Immature natural killer cell (primary cell): ENCODE results near the gene SGPP2. TPM values are rescaled to one million over a fixed set of nuclear protein-coding genes. Genes with fewer than 3 reads are reported as not detected.

Experiments
- DNase-seq, 3 donors: peaks; one replicate each; pipeline ENCODE4 v3.0.0; 2022; ENCODE audit warnings: mixed read lengths in 1 of 3
- H3K27ac Mint-ChIP-seq, 6 donors: one replicate each; pipeline ENCODE4 v1.8.0; 2020; ENCODE audit warnings: mixed read lengths in 6 of 6, mild to moderate bottlenecking in 5 of 6, inconsistent platforms in 4 of 6, moderate library complexity in 3 of 6
- H3K27me3 Mint-ChIP-seq, 3 donors: one replicate each; pipeline ENCODE4 v1.8.0; 2020 to 2021; ENCODE audit warnings: low read depth in 3 of 3, mild to moderate bottlenecking in 3 of 3, mixed read lengths in 3 of 3, moderate library complexity in 3 of 3, inconsistent platforms in 1 of 3
- H3K36me3 Mint-ChIP-seq, 3 donors: one replicate each; pipeline ENCODE4 v1.8.0; 2020; ENCODE audit warnings: mixed read lengths in 3 of 3, inconsistent platforms in 2 of 3, mild to moderate bottlenecking in 2 of 3
- H3K4me1 Mint-ChIP-seq, 2 donors: one replicate each; pipeline ENCODE4 v1.8.0; 2020; ENCODE audit warnings: inconsistent platforms in 2 of 2, mild to moderate bottlenecking in 2 of 2, mixed read lengths in 2 of 2, moderate library complexity in 1 of 2
- H3K4me3 Mint-ChIP-seq, 5 donors: one replicate each; pipeline ENCODE4 v1.8.0; 2020; ENCODE audit warnings: mild to moderate bottlenecking in 5 of 5, mixed read lengths in 5 of 5, inconsistent platforms in 3 of 5, moderate library complexity in 3 of 5
- H3K9me3 Mint-ChIP-seq, 6 donors: one replicate each; pipeline ENCODE4 v1.8.0; 2020; ENCODE audit warnings: mild to moderate bottlenecking in 6 of 6, mixed read lengths in 6 of 6, inconsistent platforms in 4 of 6, moderate library complexity in 3 of 6
- polyA plus RNA-seq, 3 donors: library from polyadenylated mRNA; unstranded; fragments of 300-500 nt; fragmentation: Illumina TruSeq; gene quantifications; one replicate each; pipeline ENCODE4 v1.2.3, GENCODE V29; 2021

SGPP2 gene
- polyA plus RNA-seq, 3 donors from 2014 or later = not detected

DNA sequence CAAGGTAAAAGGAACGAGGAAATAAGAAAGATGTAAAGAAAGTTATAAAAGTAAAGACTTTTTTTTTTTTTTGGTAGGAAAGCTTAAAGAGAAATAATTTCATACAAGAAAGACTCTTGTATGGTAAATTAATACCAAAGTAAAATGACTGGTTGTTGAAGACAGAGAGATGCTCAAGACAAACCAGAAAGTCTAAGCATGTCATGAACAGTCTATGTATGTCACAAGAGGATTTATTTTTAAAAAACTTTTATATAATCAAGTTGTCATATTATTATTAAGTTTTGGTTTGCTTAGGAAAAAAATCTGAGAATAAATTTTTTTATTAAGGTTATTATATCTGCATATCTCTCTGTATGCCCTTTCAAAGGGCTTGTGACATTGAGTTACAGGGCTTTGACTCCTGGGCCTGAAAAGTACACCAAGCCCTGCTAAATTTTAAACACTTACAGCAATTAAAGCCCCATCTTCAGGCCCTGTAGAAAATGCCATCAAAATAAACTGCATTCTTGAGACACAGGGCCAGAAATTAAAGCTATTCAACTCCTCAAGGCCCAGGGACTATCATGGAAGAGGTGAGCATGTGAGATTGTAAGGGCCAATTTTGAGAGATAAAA lies 10.9 kb upstream of the SGPP2 start:
- no peak overlapping the region for H3K27ac Mint-ChIP-seq
- peaks cover 0 to 4% (median 4%) of the 10 kb centered on the region in 3 donors for H3K27me3 Mint-ChIP-seq
- no peaks in the 10 kb centered on the region for H3K36me3 Mint-ChIP-seq
- H3K9me3 Mint-ChIP-seq = peaks cover 0 to 18% (median 7%) of the 10 kb centered on the region in 6 donors
- no peak for DNase-seq
- no peaks in the 10 kb centered on the region for H3K4me1 Mint-ChIP-seq
- no peak overlapping the region for H3K4me3 Mint-ChIP-seq

GRCh38 chr2:222418739-222419138 lies 5.6 kb upstream of the SGPP2 start:
- H3K27me3 Mint-ChIP-seq = peaks cover 10 to 23% (median 14%) of the 10 kb centered on the region in 3 donors
- H3K4me3 Mint-ChIP-seq = no peak overlapping the region

GRCh38 chr2:222420508-222420907 lies 3.8 kb upstream of the SGPP2 start:
- Mint-ChIP-seq H3K4me3 (no peak overlapping the region), H3K36me3 (no peaks in the 10 kb centered on the region), H3K27me3 (peaks cover 13 to 31% (median 20%) of the 10 kb centered on the region in 3 donors), H3K27ac (no peak overlapping the region), H3K9me3 (peaks cover 0 to 20% (median 5%) of the 10 kb centered on the region in 6 donors), H3K4me1 (peaks cover 0 to 7% of the 10 kb centered on the region in 2 donors)
- DNase-seq = no peak

More at GRCh38 chr2:222418739-222419138, 5.6 kb upstream of the SGPP2 start:
- no peak overlapping the region for H3K27ac Mint-ChIP-seq
- no peak for DNase-seq
- no peaks in the 10 kb centered on the region for H3K36me3 Mint-ChIP-seq
- H3K4me1 Mint-ChIP-seq = peaks cover 0 to 6% of the 10 kb centered on the region in 2 donors
- peaks cover 0 to 24% (median 6%) of the 10 kb centered on the region in 6 donors for H3K9me3 Mint-ChIP-seq

GRCh38 chr2:222421626-222422025 lies 2.7 kb upstream of the SGPP2 start:
- Mint-ChIP-seq H3K27me3 (peaks cover 13 to 31% (median 27%) of the 10 kb centered on the region in 3 donors), H3K4me1 (peaks cover 0 to 7% of the 10 kb centered on the region in 2 donors), H3K4me3 (no peak overlapping the region), H3K9me3 (peaks cover 0 to 16% (median 3%) of the 10 kb centered on the region in 6 donors), H3K27ac (no peak overlapping the region), H3K36me3 (no peaks in the 10 kb centered on the region)
- DNase-seq = no peak

- Mint-ChIP-seq H3K9me3 (peaks cover 0 to 16% (median 1%) of the 10 kb centered on the region in 6 donors), H3K4me1 (peaks cover 0 to 7% of the 10 kb centered on the region in 2 donors), H3K27me3 (peaks cover 14 to 35% (median 27%) of the 10 kb centered on the region in 3 donors), H3K4me3 (peak overlapping the region in 1 of 5 donors; percentile 35), H3K27ac (no peak overlapping the region), H3K36me3 (no peaks in the 10 kb centered on the region)
- DNase-seq = no peak
These were observed 1.2 kb upstream of the SGPP2 start for GRCh38 chr2:222423186-222423585.

GRCh38 chr2:222423632-222424275 lies 589 bp upstream of the SGPP2 start:
- Mint-ChIP-seq H3K4me3 (peak overlapping the region in 1 of 5 donors; percentile 42), H3K9me3 (peaks cover 0 to 16% (median 1%) of the 10 kb centered on the region in 6 donors), H3K27ac (no peak overlapping the region), H3K36me3 (no peaks in the 10 kb centered on the region), H3K4me1 (peaks cover 0 to 7% of the 10 kb centered on the region in 2 donors), H3K27me3 (peaks cover 11 to 35% (median 27%) of the 10 kb centered on the region in 3 donors)
- no peak for DNase-seq

GRCh38 chr2:222424729-222425671 lies 657 bp downstream of the SGPP2 start:
- H3K27ac Mint-ChIP-seq = no peak overlapping the region
- no peaks in the 10 kb centered on the region for H3K36me3 Mint-ChIP-seq
- peak overlapping the region in 1 of 5 donors; percentile 49 for H3K4me3 Mint-ChIP-seq
- H3K27me3 Mint-ChIP-seq = peaks cover 9 to 35% (median 25%) of the 10 kb centered on the region in 3 donors
- no peak for DNase-seq
- peaks cover 0 to 7% of the 10 kb centered on the region in 2 donors for H3K4me1 Mint-ChIP-seq
- H3K9me3 Mint-ChIP-seq = peaks cover 0 to 16% (median 2%) of the 10 kb centered on the region in 6 donors

DNA sequence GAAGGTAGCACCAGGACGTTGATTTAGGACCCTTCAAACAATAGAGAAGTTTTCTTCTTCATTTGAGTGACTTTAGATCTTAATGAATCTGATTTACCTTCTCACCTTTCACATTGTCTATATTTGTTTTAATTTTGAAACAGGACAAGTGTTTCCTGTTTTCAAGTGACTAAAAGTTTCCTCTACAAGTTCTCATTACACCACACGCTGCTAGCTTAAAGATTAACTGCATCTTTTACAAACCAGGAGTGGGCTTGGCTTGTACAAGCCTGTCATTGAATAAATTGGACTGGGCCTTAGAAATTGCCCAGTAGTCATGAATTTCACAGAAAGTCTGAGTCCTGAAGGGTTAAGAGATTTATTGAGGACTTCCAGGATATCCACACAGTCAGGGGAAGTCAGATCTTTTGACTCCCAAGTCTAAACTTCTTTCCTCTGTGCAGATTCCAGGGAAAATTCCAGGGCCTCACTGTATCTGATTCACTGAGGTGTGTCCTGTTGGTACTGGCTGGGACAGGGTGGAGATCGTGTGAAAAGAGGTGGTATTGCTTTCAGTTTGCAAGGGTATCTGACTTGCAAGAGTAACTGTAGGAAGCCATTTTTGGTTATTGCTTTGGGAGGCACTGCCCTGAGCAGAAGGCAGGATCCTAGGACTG lies 3.4 kb downstream of the SGPP2 start:
- H3K27ac Mint-ChIP-seq = no peak overlapping the region
- H3K36me3 Mint-ChIP-seq = no peaks in the 10 kb centered on the region
- no peak overlapping the region for H3K4me3 Mint-ChIP-seq
- peaks cover 0 to 11% (median 2%) of the 10 kb centered on the region in 6 donors for H3K9me3 Mint-ChIP-seq
- H3K27me3 Mint-ChIP-seq = peaks cover 11 to 21% (median 19%) of the 10 kb centered on the region in 3 donors
- DNase-seq = no peak
- peaks cover 0 to 7% of the 10 kb centered on the region in 2 donors for H3K4me1 Mint-ChIP-seq

DNA sequence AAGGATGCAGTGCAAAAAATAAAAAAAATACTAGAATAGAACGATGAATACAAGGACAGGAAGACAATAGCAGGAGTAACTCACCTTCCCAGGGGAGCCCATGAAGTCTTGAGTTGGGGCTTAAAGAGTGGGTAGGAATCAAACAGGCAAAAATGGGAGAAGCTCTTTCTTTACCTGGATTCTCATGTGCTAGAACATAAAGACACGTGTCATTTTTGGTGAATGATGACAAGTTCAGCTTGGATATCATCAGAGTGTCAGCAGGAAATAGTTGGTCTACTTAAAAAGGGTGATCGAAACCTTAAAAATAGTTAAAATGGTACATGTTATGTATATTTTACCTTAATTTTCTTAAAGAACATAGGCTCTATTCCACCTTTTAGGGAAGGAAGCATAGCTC lies 5.7 kb downstream of the SGPP2 start:
- H3K27ac Mint-ChIP-seq = no peak overlapping the region
- peaks cover 0 to 4% (median under 1%) of the 10 kb centered on the region in 6 donors for H3K9me3 Mint-ChIP-seq
- no peak overlapping the region for H3K4me3 Mint-ChIP-seq
- peaks cover 3 to 11% (median 9%) of the 10 kb centered on the region in 3 donors for H3K27me3 Mint-ChIP-seq
- no peak for DNase-seq
- H3K36me3 Mint-ChIP-seq = no peaks in the 10 kb centered on the region
- H3K4me1 Mint-ChIP-seq = no peaks in the 10 kb centered on the region

DNA sequence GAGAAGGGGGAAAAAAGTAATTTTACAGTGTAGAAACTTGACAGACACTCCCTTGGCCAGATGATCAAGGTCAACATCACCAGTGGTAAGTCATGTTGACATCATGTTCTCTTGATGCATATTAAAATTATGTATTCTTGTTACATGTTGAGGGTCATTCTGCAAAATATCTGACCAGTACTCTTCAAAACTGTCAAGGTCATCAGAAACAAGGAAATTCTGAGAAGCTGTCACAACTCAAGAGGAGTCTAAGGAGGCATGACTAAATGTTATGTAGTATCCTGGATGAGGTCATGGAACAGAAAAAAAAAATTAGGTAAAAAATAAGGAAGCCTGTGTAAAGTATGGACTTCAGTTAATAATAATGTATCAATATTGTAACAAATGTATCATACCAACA lies 6.3 kb downstream of the SGPP2 start:
- Mint-ChIP-seq H3K9me3 (peaks cover 0 to 4% (median under 1%) of the 10 kb centered on the region in 6 donors), H3K27me3 (peaks cover 3 to 7% (median 4%) of the 10 kb centered on the region in 3 donors), H3K4me1 (no peaks in the 10 kb centered on the region), H3K36me3 (no peaks in the 10 kb centered on the region), H3K4me3 (no peak overlapping the region), H3K27ac (no peak overlapping the region)
- DNase-seq = no peak

GRCh38 chr2:222431869-222432268 lies 7.5 kb downstream of the SGPP2 start:
- DNase-seq = no peak
- H3K36me3 Mint-ChIP-seq = no peaks in the 10 kb centered on the region
- H3K4me1 Mint-ChIP-seq = no peaks in the 10 kb centered on the region
- peaks cover 0 to 4% (median under 1%) of the 10 kb centered on the region in 6 donors for H3K9me3 Mint-ChIP-seq
- no peak overlapping the region for H3K27ac Mint-ChIP-seq
- H3K4me3 Mint-ChIP-seq = no peak overlapping the region
- H3K27me3 Mint-ChIP-seq = peaks cover 0 to 5% (median 3%) of the 10 kb centered on the region in 3 donors

DNA sequence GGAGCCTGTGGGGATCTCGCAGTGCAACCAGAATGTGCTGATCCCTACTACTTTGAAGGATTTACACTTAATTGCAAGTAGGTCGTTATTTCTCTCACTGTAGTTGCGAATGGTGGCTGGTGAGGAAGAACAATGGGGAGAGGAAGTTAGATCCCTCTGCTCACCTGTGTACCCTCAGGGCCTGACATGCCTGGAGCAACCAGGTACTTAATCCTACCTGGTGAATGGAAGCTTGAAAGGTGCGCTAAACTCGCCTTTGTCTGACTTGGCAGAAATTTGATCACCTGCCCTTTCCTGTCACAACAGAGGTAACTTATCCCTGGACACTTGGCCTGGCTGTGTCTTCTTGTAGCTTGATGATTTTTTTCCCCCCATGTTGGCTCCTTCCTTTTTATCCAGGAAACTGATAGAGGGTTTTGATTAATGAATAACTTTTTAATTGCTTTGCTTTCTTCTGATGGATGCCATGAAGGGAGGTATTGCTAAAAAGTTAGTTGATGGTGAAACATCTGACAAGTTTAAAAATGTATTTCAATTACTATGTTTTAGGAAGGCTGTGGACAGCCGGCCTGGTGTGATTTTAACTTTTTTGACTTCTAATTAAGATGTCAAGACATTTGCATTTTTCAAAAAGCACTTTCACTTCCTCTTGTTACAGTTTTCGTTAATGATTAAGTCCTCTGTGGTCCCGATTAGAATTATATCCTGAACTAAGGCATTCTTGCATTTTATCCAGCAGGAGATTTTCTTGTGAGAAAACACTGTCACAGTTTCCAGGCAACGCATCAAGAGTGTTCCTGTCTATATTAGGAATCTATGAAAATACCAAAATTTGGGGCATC lies 9.2 kb downstream of the SGPP2 start:
- Mint-ChIP-seq H3K4me1 (no peaks in the 10 kb centered on the region), H3K27me3 (peaks cover 0 to 3% (median 0%) of the 10 kb centered on the region in 3 donors), H3K9me3 (peaks cover 0 to 4% (median 0%) of the 10 kb centered on the region in 6 donors), H3K4me3 (no peak overlapping the region), H3K36me3 (no peaks in the 10 kb centered on the region), H3K27ac (no peak overlapping the region)
- DNase-seq = no peak
